ENCODE measurements around the gene ANKRD33.

ANKRD33 gene

GRCh38 chr12:51887476-51888315 lies at the start of gene ANKRD33:
Gene ANKRD33 (plus strand): TSS chr12:51888103. CDS start chr12:51888187, 84 bp downstream.
- no peak for TF ChIP-seq CTCF (IDR thresholded peaks at IDR 0.05; ENCODE audit: low read depth, low read length)
- H3K4me3 ChIP-seq (ENCODE audit: low read depth, low read length): no peak within 1 kb of the TSS

- H3K4me3 ChIP-seq (ENCODE audit: low read depth, low read length): no peak overlapping the region
- TF ChIP-seq CTCF (IDR thresholded peaks at IDR 0.05; ENCODE audit: low read depth, low read length): no peak
These were observed 49.1 kb upstream of the ANKRD33 start for GRCh38 chr12:51838762-51839161.

- no peak for TF ChIP-seq CTCF (IDR thresholded peaks at IDR 0.05; ENCODE audit: low read depth, low read length)
- no peak overlapping the region for H3K4me3 ChIP-seq (ENCODE audit: low read depth, low read length)
These were observed 48.5 kb upstream of the ANKRD33 start for GRCh38 chr12:51839310-51839947.

GRCh38 chr12:51840966-51841365 lies 46.9 kb upstream of the ANKRD33 start:
- TF ChIP-seq CTCF (IDR thresholded peaks at IDR 0.05; ENCODE audit: low read depth, low read length): no peak
- no peak overlapping the region for H3K4me3 ChIP-seq (ENCODE audit: low read depth, low read length)

GRCh38 chr12:51841727-51842126 lies 46.2 kb upstream of the ANKRD33 start:
- no peak overlapping the region for H3K4me3 ChIP-seq (ENCODE audit: low read depth, low read length)
- no peak for TF ChIP-seq CTCF (IDR thresholded peaks at IDR 0.05; ENCODE audit: low read depth, low read length)

- TF ChIP-seq CTCF (IDR thresholded peaks at IDR 0.05; ENCODE audit: low read depth, low read length): no peak
- H3K4me3 ChIP-seq (ENCODE audit: low read depth, low read length): no peak overlapping the region
These were observed 43.0 kb upstream of the ANKRD33 start for GRCh38 chr12:51844854-51845253.

GRCh38 chr12:51845482-51845881 lies 42.4 kb upstream of the ANKRD33 start:
- no peak for TF ChIP-seq CTCF (IDR thresholded peaks at IDR 0.05; ENCODE audit: low read depth, low read length)
- no peak overlapping the region for H3K4me3 ChIP-seq (ENCODE audit: low read depth, low read length)
